Endothelial cell (in vitro differentiated cells): Measurements from ENCODE around the gene FIGNL1. TPM values are rescaled to one million over a fixed set of nuclear protein-coding genes. Genes with fewer than 3 reads are reported as not detected.

Experiments used
- DNase-seq: peaks from one replicate; pipeline ENCODE4 v3.0.0; 2021; ENCODE audit warnings: low spot score
- H3K27ac Mint-ChIP-seq: one replicate; pipeline ENCODE4 v1.8.0; 2021; ENCODE audit warnings: mixed read lengths, inconsistent platforms; ENCODE audit not compliant: unreplicated experiment
- H3K27me3 Mint-ChIP-seq: one replicate; pipeline ENCODE4 v1.8.0; 2021; ENCODE audit warnings: mild to moderate bottlenecking, moderate library complexity, mixed read lengths, inconsistent platforms; ENCODE audit not compliant: unreplicated experiment
- H3K36me3 Mint-ChIP-seq: one replicate; pipeline ENCODE4 v1.8.0; 2021; ENCODE audit warnings: mild to moderate bottlenecking, low read depth, mixed read lengths, inconsistent platforms; ENCODE audit not compliant: unreplicated experiment
- H3K4me1 Mint-ChIP-seq: one replicate; pipeline ENCODE4 v1.8.0; 2021; ENCODE audit warnings: mild to moderate bottlenecking, mixed read lengths, inconsistent platforms; ENCODE audit not compliant: unreplicated experiment
- H3K4me3 Mint-ChIP-seq: one replicate; pipeline ENCODE4 v1.8.0; 2021; ENCODE audit warnings: mild to moderate bottlenecking, mixed read lengths, inconsistent platforms; ENCODE audit not compliant: unreplicated experiment
- H3K9me3 Mint-ChIP-seq: one replicate; pipeline ENCODE4 v1.8.0; 2021; ENCODE audit warnings: mixed read lengths, inconsistent platforms; ENCODE audit not compliant: unreplicated experiment
- total RNA-seq: library from RNA; stranded (reverse); fragmentation: NEBNext Ultra II Directional; extraction: Animal tissue kit (Norgen Biotek cat#: 25700); gene quantifications from one replicate; pipeline ENCODE4 v1.2.1, GENCODE V29; 2021; ENCODE audit not compliant: unreplicated experiment
- TF ChIP-seq, protein P1 (sequence below): fragments of 200-600 bp; sonication (generic); IDR thresholded peaks from one replicate; pipeline ENCODE4 v1.5.0; 2021; ENCODE audit warnings: antibody characterized with exemption; ENCODE audit not compliant: unreplicated experiment

Gene FIGNL1
- total RNA-seq, 1 donor from 2014 or later, result 18.4 TPM

DNA sequence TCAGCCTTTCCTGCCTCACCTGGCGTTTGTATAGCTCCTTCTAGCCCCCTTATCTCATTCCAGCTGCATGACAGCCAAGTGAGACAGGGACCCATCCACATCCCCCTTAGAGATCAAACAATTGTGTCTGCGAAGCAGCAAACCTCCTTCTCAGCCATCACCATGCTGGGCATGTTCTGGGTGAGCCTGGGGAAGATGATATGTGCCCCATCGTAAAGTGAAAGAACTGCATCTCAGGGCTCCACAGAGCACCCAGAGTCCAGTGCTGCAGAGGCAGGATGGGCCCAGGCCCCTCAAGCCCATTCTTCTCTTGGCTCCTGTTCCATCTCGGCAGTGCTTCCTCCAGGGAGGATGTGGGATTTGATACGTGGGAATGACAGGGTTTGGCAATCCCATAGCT, 43.2 kb downstream of the FIGNL1 start:
- Mint-ChIP-seq H3K27ac (no peak overlapping the region), H3K36me3 (no peaks in the 10 kb centered on the region), H3K4me3 (no peak overlapping the region), H3K4me1 (peaks cover 2% of the 10 kb centered on the region), H3K27me3 (peaks cover 2% of the 10 kb centered on the region), H3K9me3 (no peaks in the 10 kb centered on the region)
- TF ChIP-seq, protein P1, sequence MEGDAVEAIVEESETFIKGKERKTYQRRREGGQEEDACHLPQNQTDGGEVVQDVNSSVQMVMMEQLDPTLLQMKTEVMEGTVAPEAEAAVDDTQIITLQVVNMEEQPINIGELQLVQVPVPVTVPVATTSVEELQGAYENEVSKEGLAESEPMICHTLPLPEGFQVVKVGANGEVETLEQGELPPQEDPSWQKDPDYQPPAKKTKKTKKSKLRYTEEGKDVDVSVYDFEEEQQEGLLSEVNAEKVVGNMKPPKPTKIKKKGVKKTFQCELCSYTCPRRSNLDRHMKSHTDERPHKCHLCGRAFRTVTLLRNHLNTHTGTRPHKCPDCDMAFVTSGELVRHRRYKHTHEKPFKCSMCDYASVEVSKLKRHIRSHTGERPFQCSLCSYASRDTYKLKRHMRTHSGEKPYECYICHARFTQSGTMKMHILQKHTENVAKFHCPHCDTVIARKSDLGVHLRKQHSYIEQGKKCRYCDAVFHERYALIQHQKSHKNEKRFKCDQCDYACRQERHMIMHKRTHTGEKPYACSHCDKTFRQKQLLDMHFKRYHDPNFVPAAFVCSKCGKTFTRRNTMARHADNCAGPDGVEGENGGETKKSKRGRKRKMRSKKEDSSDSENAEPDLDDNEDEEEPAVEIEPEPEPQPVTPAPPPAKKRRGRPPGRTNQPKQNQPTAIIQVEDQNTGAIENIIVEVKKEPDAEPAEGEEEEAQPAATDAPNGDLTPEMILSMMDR, result no peak
- no peak for DNase-seq

DNA sequence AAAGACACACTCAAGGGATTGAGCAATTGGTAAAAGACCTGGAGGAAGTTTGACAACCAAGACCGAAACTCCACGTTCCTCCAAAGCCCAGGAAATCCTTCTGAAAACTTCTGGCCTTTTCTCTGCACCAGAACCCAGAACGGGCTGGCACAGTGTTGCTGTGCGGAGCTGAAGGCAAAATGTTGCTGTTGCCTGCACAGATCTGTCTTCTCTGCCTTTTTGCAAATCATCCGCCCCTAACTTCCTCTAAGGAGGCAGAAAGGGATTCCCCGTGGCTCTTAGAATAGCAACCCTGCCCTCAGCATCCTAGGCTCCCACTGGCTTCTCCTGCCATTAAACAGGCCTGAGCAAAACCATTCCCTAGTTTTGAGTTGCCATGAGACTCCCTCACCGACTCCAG, 44.9 kb downstream of the FIGNL1 start:
- no peak overlapping the region for H3K4me3 Mint-ChIP-seq
- peaks cover 3% of the 10 kb centered on the region for H3K27me3 Mint-ChIP-seq
- TF ChIP-seq, protein P1, result no peak
- no peak for DNase-seq
- no peak overlapping the region for H3K27ac Mint-ChIP-seq
- H3K9me3 Mint-ChIP-seq, result no peaks in the 10 kb centered on the region
- peaks cover 2% of the 10 kb centered on the region for H3K4me1 Mint-ChIP-seq
- peaks cover 5% of the 10 kb centered on the region for H3K36me3 Mint-ChIP-seq

- TF ChIP-seq, protein P1, result peak; percentile 28
- no peak for DNase-seq
- Mint-ChIP-seq H3K9me3 (no peaks in the 10 kb centered on the region), H3K27ac (no peak overlapping the region), H3K27me3 (peaks cover 3% of the 10 kb centered on the region), H3K4me3 (no peak overlapping the region), H3K36me3 (peaks cover 5% of the 10 kb centered on the region), H3K4me1 (peaks cover 2% of the 10 kb centered on the region)
Observed at GRCh38 chr7:50404392-50404791, 45.8 kb downstream of the FIGNL1 start.

DNA sequence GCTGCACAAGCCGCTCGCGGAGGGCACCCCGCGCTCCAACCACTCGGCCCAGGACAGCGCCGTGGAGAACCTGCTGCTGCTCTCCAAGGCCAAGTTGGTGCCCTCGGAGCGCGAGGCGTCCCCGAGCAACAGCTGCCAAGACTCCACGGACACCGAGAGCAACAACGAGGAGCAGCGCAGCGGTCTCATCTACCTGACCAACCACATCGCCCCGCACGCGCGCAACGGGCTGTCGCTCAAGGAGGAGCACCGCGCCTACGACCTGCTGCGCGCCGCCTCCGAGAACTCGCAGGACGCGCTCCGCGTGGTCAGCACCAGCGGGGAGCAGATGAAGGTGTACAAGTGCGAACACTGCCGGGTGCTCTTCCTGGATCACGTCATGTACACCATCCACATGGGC, 50.0 kb downstream of the FIGNL1 start:
- H3K4me1 Mint-ChIP-seq, result no peaks in the 10 kb centered on the region
- peaks cover 1% of the 10 kb centered on the region for H3K27me3 Mint-ChIP-seq
- TF ChIP-seq, protein P1, result no peak
- H3K9me3 Mint-ChIP-seq, result no peaks in the 10 kb centered on the region
- no peak overlapping the region for H3K4me3 Mint-ChIP-seq
- DNase-seq, result no peak
- H3K27ac Mint-ChIP-seq, result no peak overlapping the region
- peaks cover 5% of the 10 kb centered on the region for H3K36me3 Mint-ChIP-seq

DNA sequence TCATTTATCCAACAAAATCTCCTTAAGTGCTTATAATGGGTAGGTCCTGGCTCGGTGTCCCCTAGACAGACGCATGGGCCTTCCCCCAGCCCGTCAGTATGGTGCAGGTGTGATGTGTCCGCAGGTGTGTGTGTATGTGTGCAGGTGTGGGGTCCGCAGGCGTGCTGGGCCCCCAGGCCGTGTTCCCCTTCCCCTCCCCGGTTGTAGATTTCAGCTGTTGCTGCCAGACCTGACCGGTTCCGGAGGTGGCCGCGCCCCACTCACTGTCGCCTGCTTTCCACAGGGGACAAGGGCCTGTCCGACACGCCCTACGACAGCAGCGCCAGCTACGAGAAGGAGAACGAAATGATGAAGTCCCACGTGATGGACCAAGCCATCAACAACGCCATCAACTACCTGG, 50.5 kb downstream of the FIGNL1 start:
- H3K9me3 Mint-ChIP-seq, result no peaks in the 10 kb centered on the region
- peaks cover 5% of the 10 kb centered on the region for H3K36me3 Mint-ChIP-seq
- H3K27ac Mint-ChIP-seq, result no peak overlapping the region
- peaks cover 1% of the 10 kb centered on the region for H3K27me3 Mint-ChIP-seq
- DNase-seq, result no peak
- no peak overlapping the region for H3K4me3 Mint-ChIP-seq
- H3K4me1 Mint-ChIP-seq, result no peaks in the 10 kb centered on the region
- TF ChIP-seq, protein P1, result no peak
